CD8-positive, alpha-beta memory T cell (primary cell): Measurements from ENCODE around the gene KCNA10. TPM values are rescaled to one million over a fixed set of nuclear protein-coding genes. Genes with fewer than 3 reads are reported as not detected.

Source experiments
- CTCF ChIA-PET: fragments of 350-600 bp; sonication (Branson Sonifier 250); formaldehyde crosslinking; loops from one replicate; lab custom pipeline; 2021; ENCODE audit warnings: antibody characterized with exemption; lab: Charles Lee
- POLR2A ChIA-PET: fragments of 350-600 bp; sonication (Branson Sonifier 250); formaldehyde crosslinking; loops from one replicate; lab custom pipeline; 2021; ENCODE audit warnings: antibody characterized with exemption; lab: Charles Lee
- DNase-seq, 5 donors: peaks; one replicate each; pipeline versions ENCODE4 v3.0.0 to v3.0.0-alpha.2; 2020 to 2022; ENCODE audit warnings: mixed read lengths in 1 of 5
- H3K27ac ChIP-seq: one replicate; pipeline ENCODE4 v1.7.0; 2013; ENCODE audit warnings: low read depth, mild to moderate bottlenecking, low read length, moderate library complexity
- H3K27me3 ChIP-seq: 2 replicates; pipeline ENCODE4 v1.7.0; 2013; ENCODE audit warnings: low read length, mild to moderate bottlenecking; ENCODE audit not compliant: insufficient read depth, poor library complexity, severe bottlenecking
- H3K36me3 ChIP-seq: 2 replicates; pipeline ENCODE4 v1.7.0; 2013; ENCODE audit warnings: mild to moderate bottlenecking, low read length, moderate library complexity; ENCODE audit not compliant: insufficient read depth
- H3K4me1 ChIP-seq: 2 replicates; pipeline ENCODE4 v1.7.0; 2013; ENCODE audit warnings: mild to moderate bottlenecking, low read length, moderate library complexity; ENCODE audit not compliant: insufficient read depth
- H3K4me3 ChIP-seq: 2 replicates; pipeline ENCODE4 v1.7.0; 2013; ENCODE audit warnings: mild to moderate bottlenecking, low read length
- H3K9me3 ChIP-seq: 2 replicates; pipeline ENCODE4 v1.7.0; 2013; ENCODE audit warnings: mild to moderate bottlenecking, low read length
- H3K27ac Mint-ChIP-seq, 8 donors: one replicate each; pipeline ENCODE4 v1.8.0; 2020 to 2021; ENCODE audit warnings: mixed read lengths in 8 of 8, mild to moderate bottlenecking in 6 of 8, inconsistent platforms in 3 of 8, moderate library complexity in 3 of 8
- H3K27me3 Mint-ChIP-seq, 2 donors: one replicate each; pipeline ENCODE4 v1.8.0; 2020 to 2021; ENCODE audit warnings: mixed read lengths in 2 of 2, mild to moderate bottlenecking in 1 of 2, moderate library complexity in 1 of 2
- H3K36me3 Mint-ChIP-seq, 3 donors: one replicate each; pipeline ENCODE4 v1.8.0; 2020 to 2021; ENCODE audit warnings: mixed read lengths in 3 of 3, inconsistent platforms in 1 of 3, mild to moderate bottlenecking in 1 of 3
- H3K4me1 Mint-ChIP-seq, 3 donors: one replicate each; pipeline ENCODE4 v1.8.0; 2020 to 2021; ENCODE audit warnings: mixed read lengths in 3 of 3, inconsistent platforms in 1 of 3, mild to moderate bottlenecking in 1 of 3
- H3K4me3 Mint-ChIP-seq, 7 donors: one replicate each; pipeline ENCODE4 v1.8.0; 2020 to 2021; ENCODE audit warnings: mixed read lengths in 7 of 7, mild to moderate bottlenecking in 6 of 7, moderate library complexity in 4 of 7, inconsistent platforms in 2 of 7
- H3K9me3 Mint-ChIP-seq, 5 donors: one replicate each; pipeline ENCODE4 v1.8.0; 2020 to 2022; ENCODE audit warnings: mixed read lengths in 5 of 5, mild to moderate bottlenecking in 3 of 5, moderate library complexity in 2 of 5, inconsistent platforms in 1 of 5
- polyA plus RNA-seq: library from polyadenylated mRNA; unstranded; fragments of 300-500 nt; fragmentation: Illumina TruSeq; gene quantifications from one replicate; pipeline ENCODE4 v1.2.3, GENCODE V29; 2021
- total RNA-seq, 2 experiments: library from RNA; stranded (reverse); gene quantifications; one replicate each; pipeline ENCODE4 v1.2.3, GENCODE V29; 2021

Gene KCNA10
- total and polyA plus RNA-seq, 3 experiments from 2014 or later: not detected

- ChIA-PET POLR2A (no interaction called here), CTCF (interaction anchor here (1.3 kb wide), 1 partner anchor 11 kb away, joined by 4 read pairs; no protein-coding TSS in a partner anchor)
- H3K27ac ChIP-seq: no peak overlapping the region
- Mint-ChIP-seq H3K36me3 (no peaks in the 10 kb centered on the region), H3K4me3 (no peak overlapping the region), H3K9me3 (peaks cover 0 to 1% (median 0%) of the 10 kb centered on the region in 5 donors), H3K27ac (no peak overlapping the region), H3K4me1 (no peaks in the 10 kb centered on the region), H3K27me3 (peaks cover 17 to 32% of the 10 kb centered on the region in 2 donors)
- H3K9me3 ChIP-seq: no peaks in the 10 kb centered on the region
- no peak for DNase-seq
- H3K27me3 ChIP-seq: no peaks in the 10 kb centered on the region
- no peak overlapping the region for H3K4me3 ChIP-seq
- H3K4me1 ChIP-seq: no peaks in the 10 kb centered on the region
- no peaks in the 10 kb centered on the region for H3K36me3 ChIP-seq
Measured at GRCh38 chr1:110544753-110545152, 25.8 kb upstream of the KCNA10 start.

GRCh38 chr1:110542725-110543124, 23.8 kb upstream of the KCNA10 start:
- H3K36me3 ChIP-seq: no peaks in the 10 kb centered on the region
- H3K36me3 Mint-ChIP-seq: no peaks in the 10 kb centered on the region
- H3K27ac Mint-ChIP-seq: no peak overlapping the region
- ChIA-PET CTCF (interaction anchor here (1.0 to 2.0 kb wide), 2 partner anchors 9 to 77 kb away, joined by 5 read pairs; no protein-coding TSS in a partner anchor), POLR2A (no interaction called here)
- no peaks in the 10 kb centered on the region for H3K27me3 ChIP-seq
- no peaks in the 10 kb centered on the region for H3K4me1 Mint-ChIP-seq
- H3K9me3 Mint-ChIP-seq: peaks cover 0 to 1% (median 0%) of the 10 kb centered on the region in 5 donors
- peaks cover 17 to 36% of the 10 kb centered on the region in 2 donors for H3K27me3 Mint-ChIP-seq
- H3K9me3 ChIP-seq: no peaks in the 10 kb centered on the region
- no peak overlapping the region for H3K27ac ChIP-seq
- no peak overlapping the region for H3K4me3 Mint-ChIP-seq
- no peak for DNase-seq
- H3K4me3 ChIP-seq: no peak overlapping the region
- H3K4me1 ChIP-seq: no peaks in the 10 kb centered on the region

- no peak for DNase-seq
- Histone ChIP-seq H3K4me3 (no peak overlapping the region), H3K27me3 (no peaks in the 10 kb centered on the region), H3K9me3 (no peaks in the 10 kb centered on the region), H3K4me1 (no peaks in the 10 kb centered on the region), H3K27ac (no peak overlapping the region), H3K36me3 (no peaks in the 10 kb centered on the region)
- H3K36me3 Mint-ChIP-seq: no peaks in the 10 kb centered on the region
- peaks cover 15 to 32% of the 10 kb centered on the region in 2 donors for H3K27me3 Mint-ChIP-seq
- no peaks in the 10 kb centered on the region for H3K4me1 Mint-ChIP-seq
- CTCF ChIA-PET: interaction anchor here (1.3 to 2.0 kb wide), 2 partner anchors 13 to 78 kb away, joined by 5 to 6 read pairs; no protein-coding TSS in a partner anchor
- H3K4me3 Mint-ChIP-seq: no peak overlapping the region
- H3K27ac Mint-ChIP-seq: no peak overlapping the region
- peaks cover 0 to 1% (median 0%) of the 10 kb centered on the region in 5 donors for H3K9me3 Mint-ChIP-seq
- POLR2A ChIA-PET: no interaction called here
Measured at GRCh38 chr1:110541906-110542395, 23.0 kb upstream of the KCNA10 start.

- Histone ChIP-seq H3K9me3 (no peaks in the 10 kb centered on the region), H3K27ac (no peak overlapping the region), H3K36me3 (no peaks in the 10 kb centered on the region), H3K4me1 (no peaks in the 10 kb centered on the region), H3K4me3 (no peak overlapping the region), H3K27me3 (no peaks in the 10 kb centered on the region)
- Mint-ChIP-seq H3K9me3 (peaks cover 0 to 1% (median 0%) of the 10 kb centered on the region in 5 donors), H3K36me3 (no peaks in the 10 kb centered on the region), H3K27me3 (peaks cover 14 to 24% of the 10 kb centered on the region in 2 donors), H3K4me3 (no peak overlapping the region), H3K27ac (no peak overlapping the region), H3K4me1 (no peaks in the 10 kb centered on the region)
- ChIA-PET CTCF (interaction anchor here (1.3 to 2.0 kb wide), 2 partner anchors 14 to 78 kb away, joined by 5 to 6 read pairs; no protein-coding TSS in a partner anchor), POLR2A (no interaction called here)
- DNase-seq: no peak
Measured at GRCh38 chr1:110540891-110541685, 22.1 kb upstream of the KCNA10 start.

GRCh38 chr1:110538921-110539320, 19.9 kb upstream of the KCNA10 start:
- Mint-ChIP-seq H3K36me3 (no peaks in the 10 kb centered on the region), H3K4me1 (no peaks in the 10 kb centered on the region), H3K9me3 (no peaks in the 10 kb centered on the region), H3K27ac (no peak overlapping the region), H3K4me3 (no peak overlapping the region), H3K27me3 (peaks cover 4 to 14% of the 10 kb centered on the region in 2 donors)
- POLR2A ChIA-PET: no interaction called here
- no peaks in the 10 kb centered on the region for H3K27me3 ChIP-seq
- no peak for DNase-seq
- no peaks in the 10 kb centered on the region for H3K36me3 ChIP-seq
- H3K4me1 ChIP-seq: no peaks in the 10 kb centered on the region
- CTCF ChIA-PET: no interaction called here
- no peaks in the 10 kb centered on the region for H3K9me3 ChIP-seq
- H3K27ac ChIP-seq: no peak overlapping the region
- no peak overlapping the region for H3K4me3 ChIP-seq

GRCh38 chr1:110538075-110538474, 19.1 kb upstream of the KCNA10 start:
- no peak overlapping the region for H3K27ac Mint-ChIP-seq
- no peaks in the 10 kb centered on the region for H3K4me1 Mint-ChIP-seq
- no peak overlapping the region for H3K4me3 Mint-ChIP-seq
- no peak for DNase-seq
- no peaks in the 10 kb centered on the region for H3K9me3 Mint-ChIP-seq
- no peaks in the 10 kb centered on the region for H3K4me1 ChIP-seq
- peaks cover 0 to 14% of the 10 kb centered on the region in 2 donors for H3K27me3 Mint-ChIP-seq
- H3K27me3 ChIP-seq: no peaks in the 10 kb centered on the region
- POLR2A ChIA-PET: no interaction called here
- H3K27ac ChIP-seq: no peak overlapping the region
- no peak overlapping the region for H3K4me3 ChIP-seq
- no peaks in the 10 kb centered on the region for H3K9me3 ChIP-seq
- no peaks in the 10 kb centered on the region for H3K36me3 Mint-ChIP-seq
- no peaks in the 10 kb centered on the region for H3K36me3 ChIP-seq
- CTCF ChIA-PET: interaction anchor here (1.1 kb wide), 1 partner anchor 14 kb away, joined by 3 read pairs; no protein-coding TSS in a partner anchor

- no peaks in the 10 kb centered on the region for H3K4me1 ChIP-seq
- no peaks in the 10 kb centered on the region for H3K9me3 Mint-ChIP-seq
- no peak overlapping the region for H3K4me3 ChIP-seq
- H3K27ac Mint-ChIP-seq: no peak overlapping the region
- ChIA-PET CTCF (interaction anchor here (1.0 to 1.4 kb wide), 2 partner anchors 12 to 84 kb away, joined by 3 read pairs; no protein-coding TSS in a partner anchor), POLR2A (no interaction called here)
- H3K27me3 ChIP-seq: no peaks in the 10 kb centered on the region
- no peak for DNase-seq
- no peaks in the 10 kb centered on the region for H3K9me3 ChIP-seq
- no peaks in the 10 kb centered on the region for H3K4me1 Mint-ChIP-seq
- no peaks in the 10 kb centered on the region for H3K36me3 ChIP-seq
- no peaks in the 10 kb centered on the region for H3K36me3 Mint-ChIP-seq
- no peak overlapping the region for H3K4me3 Mint-ChIP-seq
- H3K27ac ChIP-seq: no peak overlapping the region
- peaks cover 0 to 24% of the 10 kb centered on the region in 2 donors for H3K27me3 Mint-ChIP-seq
Measured at GRCh38 chr1:110535985-110536384, 17.0 kb upstream of the KCNA10 start.

GRCh38 chr1:110533230-110533629, 14.3 kb upstream of the KCNA10 start:
- Histone ChIP-seq H3K27ac (no peak overlapping the region), H3K9me3 (no peaks in the 10 kb centered on the region), H3K27me3 (no peaks in the 10 kb centered on the region), H3K4me1 (no peaks in the 10 kb centered on the region), H3K36me3 (no peaks in the 10 kb centered on the region), H3K4me3 (no peak overlapping the region)
- Mint-ChIP-seq H3K4me3 (no peak overlapping the region), H3K9me3 (no peaks in the 10 kb centered on the region), H3K27me3 (peaks cover 5 to 35% of the 10 kb centered on the region in 2 donors), H3K36me3 (no peaks in the 10 kb centered on the region), H3K4me1 (no peaks in the 10 kb centered on the region), H3K27ac (no peak overlapping the region)
- DNase-seq: no peak
- ChIA-PET POLR2A (no interaction called here), CTCF (interaction anchor here (1.1 to 1.5 kb wide), 2 partner anchors 9 to 22 kb away, joined by 5 read pairs; no protein-coding TSS in a partner anchor)
